HepG2 (cell line): ENCODE data around the gene APOC4. TPM values are rescaled to one million over a fixed set of nuclear protein-coding genes. Genes with fewer than 3 reads are reported as not detected.

Source experiments
- CBX5 ChIP-seq: sonication (generic); formaldehyde crosslinking; IDR thresholded peaks from 2 replicates; pipeline ENCODE4 v1.4.0; 2020; ENCODE audit warnings: missing genetic modification reagents, borderline replicate concordance
- GATAD2A ChIP-seq: IDR thresholded peaks from 2 replicates; pipeline ENCODE4 v1.6.1; 2016
- GMEB1 ChIP-seq: sonication (generic); formaldehyde crosslinking; IDR thresholded peaks from 2 replicates; pipeline ENCODE4 v1.5.1; 2020; ENCODE audit warnings: missing genetic modification reagents, mild to moderate bottlenecking, borderline replicate concordance
- JUN ChIP-seq: sonication (generic); formaldehyde crosslinking; IDR thresholded peaks from 2 replicates; pipeline ENCODE4 v1.4.0; 2020; ENCODE audit warnings: mild to moderate bottlenecking, missing genetic modification reagents
- KAT2B ChIP-seq: fragments of 150-350 bp; IDR thresholded peaks from 2 replicates; pipeline ENCODE4 v1.6.1; 2014; ENCODE audit warnings: low read depth, low read length, borderline replicate concordance
- MBNL3 ChIP-seq: fragments of 250-450 bp; sonication (Bioruptor Pico); conservative IDR thresholded peaks from 2 replicates; pipeline ENCODE4 v1.8.0; 2022; ENCODE audit warnings: mild to moderate bottlenecking, inconsistent platforms
- NFKB2 ChIP-seq: sonication (generic); formaldehyde crosslinking; IDR thresholded peaks from 2 replicates; pipeline ENCODE4 v1.4.0; 2020; ENCODE audit warnings: missing genetic modification reagents, borderline replicate concordance
- NKX3-1 ChIP-seq: sonication (generic); formaldehyde crosslinking; IDR thresholded peaks from 2 replicates; pipeline ENCODE4 v1.5.0; 2020; ENCODE audit warnings: missing genetic modification reagents
- PPARG ChIP-seq: conservative IDR thresholded peaks from 2 replicates; pipeline ENCODE4 v1.6.1; 2016; ENCODE audit warnings: missing biosample characterization, missing genetic modification reagents
- RORA ChIP-seq: sonication (generic); formaldehyde crosslinking; IDR thresholded peaks from 2 replicates; pipeline ENCODE4 v1.5.0; 2020; ENCODE audit warnings: mild to moderate bottlenecking, missing genetic modification reagents, moderate library complexity
- SKI ChIP-seq: fragments of 450-650 bp; IDR thresholded peaks from one replicate; pipeline ENCODE4 v1.6.1; 2018; ENCODE audit warnings: mild to moderate bottlenecking; ENCODE audit not compliant: partially characterized antibody
- ZNF280B ChIP-seq: sonication (generic); formaldehyde crosslinking; IDR thresholded peaks from 2 replicates; pipeline ENCODE4 v1.5.0; 2020; ENCODE audit warnings: missing genetic modification reagents, mild to moderate bottlenecking, borderline replicate concordance
- ZNF333 ChIP-seq: sonication (generic); formaldehyde crosslinking; IDR thresholded peaks from 2 replicates; pipeline ENCODE4 v1.4.0; 2020; ENCODE audit warnings: mild to moderate bottlenecking, missing genetic modification reagents, borderline replicate concordance
- ZNF367 ChIP-seq: sonication (generic); formaldehyde crosslinking; IDR thresholded peaks from 2 replicates; pipeline ENCODE4 v1.4.0; 2020; ENCODE audit warnings: missing genetic modification reagents, borderline replicate concordance
- ZNF383 ChIP-seq: sonication (generic); formaldehyde crosslinking; IDR thresholded peaks from 2 replicates; pipeline ENCODE4 v1.4.0; 2020; ENCODE audit warnings: missing genetic modification reagents, mild to moderate bottlenecking, borderline replicate concordance
- ZNF543 ChIP-seq: sonication (generic); formaldehyde crosslinking; IDR thresholded peaks from 2 replicates; pipeline ENCODE4 v1.4.0; 2020; ENCODE audit warnings: mild to moderate bottlenecking, missing genetic modification reagents
- ZNF639 ChIP-seq: conservative IDR thresholded peaks from 2 replicates; pipeline ENCODE4 v1.6.1; 2018; ENCODE audit warnings: missing genetic modification reagents
- ZNF737 ChIP-seq: sonication (generic); formaldehyde crosslinking; IDR thresholded peaks from 2 replicates; pipeline ENCODE4 v1.5.0; 2020; ENCODE audit warnings: missing genetic modification reagents, mild to moderate bottlenecking, borderline replicate concordance
- ZNF839 ChIP-seq: sonication (generic); formaldehyde crosslinking; IDR thresholded peaks from 2 replicates; pipeline ENCODE4 v1.4.0; 2020; ENCODE audit warnings: missing genetic modification reagents, mild to moderate bottlenecking, borderline replicate concordance
- ZNF850 ChIP-seq: sonication (generic); formaldehyde crosslinking; conservative IDR thresholded peaks from 2 replicates; pipeline ENCODE4 v1.9.0; 2021; ENCODE audit warnings: mild to moderate bottlenecking, missing genetic modification reagents
- ZSCAN20 ChIP-seq: sonication (generic); formaldehyde crosslinking; IDR thresholded peaks from 2 replicates; pipeline ENCODE4 v1.4.0; 2020; ENCODE audit warnings: missing genetic modification reagents, mild to moderate bottlenecking, borderline replicate concordance
- polyA plus RNA-seq, 8 experiments: library from polyadenylated mRNA; depleted of rRNA in 3 of 8; stranded (reverse) in 7 of 8; unstranded in 1 of 8; fragments of >200 nt; fragmentation: Illumina TruSeq in 4 of 8; extraction: Trizol in 4 of 8; gene quantifications; 2 replicates each; pipeline versions ENCODE4 v1.2.1 to v1.2.3, GENCODE V29; 2011 to 2016; ENCODE audit warnings: low read depth in 4 of 8, missing spikeins in 1 of 8, mixed read lengths in 1 of 8; ENCODE audit not compliant: insufficient read depth in 1 of 8
- total RNA-seq, 5 experiments: library from RNA; depleted of rRNA; stranded (reverse); fragments of >200 nt; fragmentation: Illumina TruSeq; extraction: Trizol; gene quantifications; 2 replicates each; pipeline ENCODE4 v1.2.3, GENCODE V29; 2016; ENCODE audit warnings: low read depth in 1 of 5
- TF ChIP-seq, protein P1 (sequence below): sonication (generic); formaldehyde crosslinking; IDR thresholded peaks from 2 replicates; pipeline ENCODE4 v1.8.0; 2022; ENCODE audit warnings: mild to moderate bottlenecking, missing genetic modification reagents, borderline replicate concordance

The APOC4 gene
- total and polyA plus RNA-seq, 2 of the 13 experiments (the other 11 are each of a cell fraction or from before 2014, with no cell fraction given) = 0.46 TPM; not detected in 1

DNA sequence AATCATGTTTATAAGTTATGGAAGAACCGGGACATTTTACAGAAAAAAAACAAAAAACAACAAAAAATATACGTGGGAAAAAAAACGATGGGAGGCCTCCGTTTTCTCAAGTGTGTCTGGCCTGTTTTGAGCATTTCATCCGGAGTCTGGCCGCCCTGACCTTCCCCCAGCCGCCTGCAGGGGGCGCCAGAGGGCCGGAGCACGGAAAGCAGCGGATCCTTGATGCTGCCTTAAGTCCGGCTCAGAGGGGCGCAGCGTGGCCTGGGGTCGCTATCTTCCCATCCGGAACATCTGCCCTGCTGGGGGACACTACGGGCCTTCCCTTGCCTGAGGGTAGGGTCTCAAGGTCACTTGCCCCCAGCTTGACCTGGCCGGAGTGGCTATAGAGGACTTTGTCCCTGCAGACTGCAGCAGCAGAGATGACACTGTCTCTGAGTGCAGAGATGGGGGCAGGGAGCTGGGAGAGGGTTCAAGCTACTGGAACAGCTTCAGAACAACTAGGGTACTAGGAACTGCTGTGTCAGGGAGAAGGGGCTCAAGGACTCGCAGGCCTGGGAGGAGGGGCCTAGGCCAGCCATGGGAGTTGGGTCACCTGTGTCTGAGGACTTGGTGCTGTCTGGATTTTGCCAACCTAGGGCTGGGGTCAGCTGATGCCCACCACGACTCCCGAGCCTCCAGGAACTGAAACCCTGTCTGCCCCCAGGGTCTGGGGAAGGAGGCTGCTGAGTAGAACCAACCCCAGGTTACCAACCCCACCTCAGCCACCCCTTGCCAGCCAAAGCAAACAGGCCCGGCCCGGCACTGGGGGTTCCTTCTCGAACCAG is 38.2 kb upstream of the APOC4 start (continued):
- peak; percentile 83; the same call in 1 of the 2 replicates for TF ChIP-seq ZNF280B (CRISPR knock-in tag)
- TF ChIP-seq RORA (CRISPR knock-in tag) = no peak
- TF ChIP-seq ZNF839 = no peak
- TF ChIP-seq, protein P1, sequence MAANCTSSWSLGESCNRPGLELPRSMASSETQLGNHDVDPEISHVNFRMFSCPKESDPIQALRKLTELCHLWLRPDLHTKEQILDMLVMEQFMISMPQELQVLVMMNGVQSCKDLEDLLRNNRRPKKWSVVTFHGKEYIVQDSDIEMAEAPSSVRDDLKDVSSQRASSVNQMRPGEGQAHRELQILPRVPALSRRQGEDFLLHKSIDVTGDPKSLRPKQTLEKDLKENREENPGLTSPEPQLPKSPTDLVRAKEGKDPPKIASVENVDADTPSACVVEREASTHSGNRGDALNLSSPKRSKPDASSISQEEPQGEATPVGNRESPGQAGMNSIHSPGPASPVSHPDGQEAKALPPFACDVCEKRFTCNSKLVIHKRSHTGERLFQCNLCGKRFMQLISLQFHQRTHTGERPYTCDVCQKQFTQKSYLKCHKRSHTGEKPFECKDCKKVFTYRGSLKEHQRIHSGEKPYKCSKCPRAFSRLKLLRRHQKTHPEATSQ (CRISPR knock-in tag) = peak; percentile 68; the same call in 1 of the 2 replicates
- peak; percentile 89 for TF ChIP-seq GATAD2A (CRISPR knock-in tag)
- peak; percentile 88 for TF ChIP-seq ZNF543 (CRISPR knock-in tag)
- TF ChIP-seq ZNF737 (CRISPR knock-in tag) = no peak
- TF ChIP-seq MBNL3 (CRISPR knock-in tag) = no peak
- TF ChIP-seq ZNF639 (CRISPR knock-in tag) = peak; percentile 49; the same call in 1 of the 2 replicates
- peak; percentile 30; the same call in 1 of the 2 replicates for TF ChIP-seq PPARG (CRISPR knock-in tag)
- no peak for TF ChIP-seq ZNF850 (CRISPR knock-in tag)
- TF ChIP-seq ZNF367 (CRISPR knock-in tag) = no peak
- TF ChIP-seq KAT2B = no peak
- peak; percentile 84 for TF ChIP-seq SKI
- TF ChIP-seq CBX5 = peak; percentile 69
- TF ChIP-seq NFKB2 (CRISPR knock-in tag) = peak; percentile 33; the same call in 1 of the 2 replicates
- no peak for TF ChIP-seq NKX3-1 (CRISPR knock-in tag)
- TF ChIP-seq ZNF333 = no peak
- 0 out of 2 replicates have a peak, but pooled peaks have one; percentile 8 for TF ChIP-seq ZNF383
- peak; percentile 49; the same call in 1 of the 2 replicates for TF ChIP-seq GMEB1
- no peak for TF ChIP-seq JUN (CRISPR knock-in tag)
- TF ChIP-seq ZSCAN20 (CRISPR knock-in tag) = no peak
